Natural killer cell (primary cell): ENCODE results near the gene TSBP1. TPM values are rescaled to one million over a fixed set of nuclear protein-coding genes. Genes with fewer than 3 reads are reported as not detected.

Experiments
- ATAC-seq, 3 donors: fragments of 150-1000 bp in 2 of 3; fragments of 200-7000 bp in 1 of 3; cut with Tn5 transposase; 1 replicate in 1 of 3; 2 replicates in 2 of 3; pipeline ENCODE4 v1.10.0; 2021; ENCODE audit warnings: mild to moderate bottlenecking in 2 of 3, moderate library complexity in 2 of 3
- DNase-seq, 2 donors: peaks; one replicate each; pipeline versions ENCODE4 v3.0.0 to v3.0.0-alpha.2; 2013 to 2021; ENCODE audit warnings: mixed read lengths in 1 of 2
- H3K27ac ChIP-seq: one replicate; pipeline ENCODE4 v1.5.1; 2013; ENCODE audit warnings: mild to moderate bottlenecking, low read length
- H3K27me3 ChIP-seq: one replicate; pipeline ENCODE4 v1.6.1; 2013; ENCODE audit warnings: low read length; ENCODE audit not compliant: control insufficient read depth, insufficient read depth
- H3K36me3 ChIP-seq: one replicate; pipeline ENCODE4 v1.6.1; 2013; ENCODE audit warnings: low read length; ENCODE audit not compliant: control insufficient read depth, insufficient read depth
- H3K4me1 ChIP-seq: one replicate; pipeline ENCODE4 v1.6.1; 2013; ENCODE audit warnings: low read length; ENCODE audit not compliant: control insufficient read depth, insufficient read depth
- H3K4me3 ChIP-seq: one replicate; pipeline ENCODE4 v1.5.1; 2013; ENCODE audit warnings: low read length
- H3K9me3 ChIP-seq: one replicate; pipeline ENCODE4 v1.6.1; 2013; ENCODE audit warnings: low read length; ENCODE audit not compliant: control insufficient read depth, insufficient read depth
- H3K27ac Mint-ChIP-seq, 2 donors: one replicate each; pipeline ENCODE4 v1.8.0; 2022; ENCODE audit warnings: mild to moderate bottlenecking in 2 of 2, mixed read lengths in 2 of 2, moderate library complexity in 1 of 2
- H3K27me3 Mint-ChIP-seq, 2 donors: one replicate each; pipeline ENCODE4 v1.8.0; 2022; ENCODE audit warnings: low read depth in 2 of 2, mixed read lengths in 2 of 2
- H3K36me3 Mint-ChIP-seq: one replicate; pipeline ENCODE4 v1.8.0; 2022; ENCODE audit warnings: mixed read lengths
- H3K4me1 Mint-ChIP-seq, 2 donors: one replicate each; pipeline ENCODE4 v1.8.0; 2022; ENCODE audit warnings: mixed read lengths in 2 of 2
- H3K4me3 Mint-ChIP-seq: one replicate; pipeline ENCODE4 v1.8.0; 2022; ENCODE audit warnings: mild to moderate bottlenecking, moderate library complexity, mixed read lengths
- H3K9me3 Mint-ChIP-seq, 2 donors: one replicate each; pipeline ENCODE4 v1.8.0; 2022; ENCODE audit warnings: mixed read lengths in 2 of 2
- WGBS: methylation state at CpG from one replicate; pipeline ENCODE4 v1.1.7; 2013; ENCODE audit warnings: missing lambda C conversion rate; ENCODE audit not compliant: insufficient coverage; 5-methylcytosine and 5-hydroxymethylcytosine counted together
- intact Hi-C: fragments of 100-400 bp; cut with micrococcal nuclease; formaldehyde crosslinking; loops from one replicate; pipeline ENCODE4 v1.14.2; 2022
- total RNA-seq, 4 donors: library from RNA; stranded (reverse); fragments of 120-200 nt in 1 of 4; gene quantifications; one replicate each; pipeline versions ENCODE4 v1.2.3 to v1.2.4, GENCODE V29; 2013 to 2022
- TF ChIP-seq, protein P1 (sequence below): fragments of 200-600 bp; IDR thresholded peaks from one replicate; pipeline ENCODE4 v1.8.0; 2022; ENCODE audit warnings: antibody characterized with exemption

Gene TSBP1
- total RNA-seq, 3 donors from 2014 or later (not counting 1 experiment from before 2014, with no cell fraction given), result not detected

DNA sequence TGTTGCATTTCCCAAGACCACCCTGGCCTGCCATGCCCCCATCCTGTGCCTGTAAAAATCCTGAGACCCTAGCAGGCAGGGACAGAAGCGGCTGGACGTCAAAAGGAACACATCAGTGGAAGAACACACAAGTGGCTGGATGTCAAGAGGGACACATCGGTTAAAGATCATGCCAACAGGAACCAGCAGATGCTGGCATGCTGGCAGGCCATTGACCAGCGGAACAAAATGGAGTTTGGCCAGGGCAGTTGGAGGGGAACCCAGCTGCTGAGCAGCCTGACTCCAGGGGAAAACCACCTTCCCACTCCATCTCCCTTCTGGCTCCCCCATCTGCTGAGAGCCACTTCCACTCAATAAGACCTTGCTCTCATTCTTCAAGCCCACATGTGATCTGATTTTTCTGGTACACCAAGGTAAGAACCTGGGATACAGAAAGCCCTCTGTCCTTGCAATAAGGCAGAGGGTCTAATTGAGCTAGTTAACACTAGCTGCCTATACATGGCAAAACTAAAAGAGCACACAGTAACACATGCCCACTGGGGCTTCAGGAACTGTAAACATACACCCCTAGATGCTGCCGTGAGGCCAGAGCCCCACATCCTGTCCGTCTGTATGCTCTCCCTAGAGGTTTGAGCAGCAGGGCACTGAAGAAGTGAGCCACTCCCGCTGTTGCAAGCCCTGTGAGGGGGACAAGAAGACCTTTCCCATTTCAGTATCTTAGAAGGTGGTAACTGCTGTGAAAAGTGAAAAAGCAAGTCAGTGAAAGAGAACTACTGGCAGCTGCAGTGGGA lies 4.2 kb upstream of the TSBP1 start:
- intact Hi-C loops, result no loop called here
- Mint-ChIP-seq H3K4me1 (no peaks in the 10 kb centered on the region), H3K27ac (no peak overlapping the region), H3K9me3 (no peaks in the 10 kb centered on the region), H3K4me3 (no peak overlapping the region), H3K36me3 (no peaks in the 10 kb centered on the region), H3K27me3 (peaks cover 15 to 34% of the 10 kb centered on the region in 2 donors)
- WGBS, result 73% methylated on average over 7 of the region's 7 CpGs
- H3K27ac ChIP-seq, result no peak overlapping the region
- DNase-seq (no peak), ATAC-seq (no peak)
- TF ChIP-seq, protein P1, sequence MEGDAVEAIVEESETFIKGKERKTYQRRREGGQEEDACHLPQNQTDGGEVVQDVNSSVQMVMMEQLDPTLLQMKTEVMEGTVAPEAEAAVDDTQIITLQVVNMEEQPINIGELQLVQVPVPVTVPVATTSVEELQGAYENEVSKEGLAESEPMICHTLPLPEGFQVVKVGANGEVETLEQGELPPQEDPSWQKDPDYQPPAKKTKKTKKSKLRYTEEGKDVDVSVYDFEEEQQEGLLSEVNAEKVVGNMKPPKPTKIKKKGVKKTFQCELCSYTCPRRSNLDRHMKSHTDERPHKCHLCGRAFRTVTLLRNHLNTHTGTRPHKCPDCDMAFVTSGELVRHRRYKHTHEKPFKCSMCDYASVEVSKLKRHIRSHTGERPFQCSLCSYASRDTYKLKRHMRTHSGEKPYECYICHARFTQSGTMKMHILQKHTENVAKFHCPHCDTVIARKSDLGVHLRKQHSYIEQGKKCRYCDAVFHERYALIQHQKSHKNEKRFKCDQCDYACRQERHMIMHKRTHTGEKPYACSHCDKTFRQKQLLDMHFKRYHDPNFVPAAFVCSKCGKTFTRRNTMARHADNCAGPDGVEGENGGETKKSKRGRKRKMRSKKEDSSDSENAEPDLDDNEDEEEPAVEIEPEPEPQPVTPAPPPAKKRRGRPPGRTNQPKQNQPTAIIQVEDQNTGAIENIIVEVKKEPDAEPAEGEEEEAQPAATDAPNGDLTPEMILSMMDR, result no peak
- H3K9me3 ChIP-seq, result no peaks in the 10 kb centered on the region
- H3K4me3 ChIP-seq, result no peak overlapping the region
- H3K36me3 ChIP-seq, result no peaks in the 10 kb centered on the region
- peaks cover 9% of the 10 kb centered on the region for H3K27me3 ChIP-seq
- H3K4me1 ChIP-seq, result no peaks in the 10 kb centered on the region

DNA sequence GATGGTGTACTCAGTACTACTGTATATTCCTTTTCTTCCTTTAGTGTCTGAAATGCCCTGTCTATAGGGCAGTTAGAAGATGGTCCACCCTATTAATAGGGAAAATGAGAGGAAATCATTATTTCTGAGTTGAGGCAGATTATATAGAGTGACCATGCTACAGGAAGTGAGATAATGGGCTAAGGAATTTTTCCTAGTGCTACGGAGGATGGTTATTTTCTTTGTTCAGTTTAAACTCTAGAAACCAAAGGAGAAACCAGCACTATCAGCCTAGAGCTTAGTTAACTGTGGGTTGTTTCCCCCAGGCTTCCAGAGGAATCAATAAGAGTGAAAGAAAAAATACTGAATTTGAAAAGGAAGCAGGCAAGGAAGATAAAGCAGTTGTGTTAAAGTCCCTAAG lies 474 bp downstream of the TSBP1 start:
- Histone ChIP-seq H3K36me3 (no peaks in the 10 kb centered on the region), H3K4me1 (no peaks in the 10 kb centered on the region), H3K9me3 (no peaks in the 10 kb centered on the region), H3K27me3 (peaks cover 7% of the 10 kb centered on the region), H3K27ac (no peak overlapping the region), H3K4me3 (no peak overlapping the region)
- Mint-ChIP-seq H3K36me3 (no peaks in the 10 kb centered on the region), H3K27ac (no peak overlapping the region), H3K27me3 (peaks cover 14 to 16% of the 10 kb centered on the region in 2 donors), H3K4me3 (no peak overlapping the region), H3K9me3 (no peaks in the 10 kb centered on the region), H3K4me1 (no peaks in the 10 kb centered on the region)
- WGBS, result 78% methylated on average over 1 of the region's 1 CpG
- ATAC-seq, result no peak
- no peak for DNase-seq
- intact Hi-C loops, result no loop called here
- TF ChIP-seq, protein P1, result no peak

DNA sequence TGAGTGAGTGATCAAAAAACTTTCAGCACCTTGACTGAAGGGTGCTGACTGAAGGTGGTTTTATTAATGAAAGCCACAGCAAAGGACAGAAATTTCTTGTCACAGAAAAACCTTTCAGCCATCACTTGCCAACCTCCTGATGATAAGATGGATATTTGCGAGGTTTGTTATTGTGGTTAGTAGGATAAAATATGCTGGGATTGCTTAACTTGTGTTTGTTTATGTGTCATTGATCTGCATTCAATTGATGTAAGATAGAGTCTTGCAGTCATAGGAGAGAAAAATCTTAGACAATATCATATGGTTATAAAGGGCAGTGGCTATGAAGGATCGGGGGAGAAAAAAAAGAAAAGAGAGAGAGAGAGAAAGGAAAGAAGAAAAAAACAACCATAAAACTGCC lies 1.2 kb downstream of the TSBP1 start:
- no peaks in the 10 kb centered on the region for H3K36me3 ChIP-seq
- no peak overlapping the region for H3K27ac ChIP-seq
- peaks cover 7% of the 10 kb centered on the region for H3K27me3 ChIP-seq
- no peak overlapping the region for H3K4me3 ChIP-seq
- Mint-ChIP-seq H3K36me3 (no peaks in the 10 kb centered on the region), H3K9me3 (no peaks in the 10 kb centered on the region), H3K27me3 (peaks cover 13% of the 10 kb centered on the region in 2 donors), H3K4me1 (no peaks in the 10 kb centered on the region), H3K27ac (no peak overlapping the region), H3K4me3 (no peak overlapping the region)
- no peaks in the 10 kb centered on the region for H3K9me3 ChIP-seq
- no peak for DNase-seq
- WGBS, result 86% methylated on average over 1 of the region's 2 CpGs
- TF ChIP-seq, protein P1, result no peak
- no peak for ATAC-seq
- intact Hi-C loops, result no loop called here
- H3K4me1 ChIP-seq, result no peaks in the 10 kb centered on the region

DNA sequence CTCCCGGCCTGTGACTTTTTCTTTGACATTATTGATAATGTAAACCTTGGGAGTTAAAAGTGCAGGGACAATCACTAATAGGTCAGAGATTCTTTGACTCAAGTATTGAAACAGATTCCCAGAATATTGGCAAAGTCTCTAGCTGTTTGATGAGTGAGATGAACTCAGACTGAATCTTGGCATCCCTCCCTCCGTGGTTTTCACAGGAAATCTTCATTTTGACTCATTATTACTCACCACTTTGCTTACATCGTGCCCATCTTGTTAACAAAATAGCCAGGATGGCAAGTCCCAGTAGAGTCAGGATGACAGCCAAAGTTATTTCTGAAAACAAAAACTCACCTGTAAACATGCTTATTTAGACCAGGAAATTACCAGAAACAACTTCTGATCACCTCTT lies 2.0 kb downstream of the TSBP1 start:
- Mint-ChIP-seq H3K4me3 (no peak overlapping the region), H3K27me3 (peaks cover 14 to 18% of the 10 kb centered on the region in 2 donors), H3K27ac (no peak overlapping the region), H3K4me1 (no peaks in the 10 kb centered on the region), H3K9me3 (no peaks in the 10 kb centered on the region), H3K36me3 (no peaks in the 10 kb centered on the region)
- no peaks in the 10 kb centered on the region for H3K4me1 ChIP-seq
- H3K4me3 ChIP-seq, result no peak overlapping the region
- H3K36me3 ChIP-seq, result no peaks in the 10 kb centered on the region
- intact Hi-C loops, result no loop called here
- peaks cover 7% of the 10 kb centered on the region for H3K27me3 ChIP-seq
- TF ChIP-seq, protein P1, result no peak
- DNase-seq (no peak), ATAC-seq (no peak)
- 46% methylated on average over 3 of the region's 3 CpGs for WGBS
- no peak overlapping the region for H3K27ac ChIP-seq
- H3K9me3 ChIP-seq, result no peaks in the 10 kb centered on the region
